Measurements from ENCODE around the gene ITGA4. TPM values are rescaled to one million over a fixed set of nuclear protein-coding genes. Genes with fewer than 3 reads are reported as not detected.

Gene ITGA4
- total and polyA plus RNA-seq, 2 donors (not counting 1 experiment from before 2014, with no cell fraction given): 44.6 to 57.5 TPM

DNA sequence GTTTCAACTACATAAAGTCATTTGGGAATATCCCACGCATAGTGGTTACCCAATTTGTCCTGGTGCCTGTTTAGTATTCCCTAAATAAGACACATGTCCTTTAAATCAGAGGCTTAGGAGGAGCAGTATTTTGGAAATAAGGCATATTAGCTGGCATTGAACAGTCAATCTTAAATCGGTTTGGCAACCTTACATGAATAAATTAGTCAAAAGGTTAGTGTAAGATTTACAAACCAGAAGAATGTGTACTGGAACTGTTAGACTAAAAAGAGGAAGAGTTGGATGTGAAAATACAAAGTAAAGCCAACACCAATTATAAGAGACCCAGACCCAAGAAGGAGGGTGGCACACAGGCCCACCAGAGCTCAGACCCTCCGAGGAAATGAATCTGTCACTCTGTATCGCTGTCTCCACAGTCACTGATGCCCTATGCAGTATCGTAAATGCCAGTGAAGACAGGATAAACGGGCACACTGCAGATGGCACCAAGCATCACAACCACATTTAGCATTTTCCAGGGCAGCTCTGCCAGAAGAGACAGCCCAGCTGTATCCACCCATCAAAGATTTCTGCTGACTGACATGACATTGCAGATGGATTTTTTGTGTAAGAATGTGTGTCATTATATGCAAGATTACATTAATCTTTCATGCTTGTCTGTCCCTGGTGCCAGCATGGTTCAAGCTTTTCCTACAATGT, 109.3 kb downstream of the ITGA4 start:
- H3K4me2 ChIP-seq (ENCODE audit: extremely low read depth, insufficient read depth, low read length): no peak overlapping the region
- no peaks in the 10 kb centered on the region for H3K79me2 ChIP-seq (ENCODE audit: control insufficient read depth, insufficient read depth, low read length)
- no peaks in the 10 kb centered on the region for H4K20me1 ChIP-seq (ENCODE audit: control insufficient read depth, extremely low read depth, insufficient read depth, low read length)
- TF ChIP-seq EZH2 (IDR thresholded peaks at IDR 0.05; ENCODE audit: low read length, missing control alignments): no peak
- TF ChIP-seq, protein P1, sequence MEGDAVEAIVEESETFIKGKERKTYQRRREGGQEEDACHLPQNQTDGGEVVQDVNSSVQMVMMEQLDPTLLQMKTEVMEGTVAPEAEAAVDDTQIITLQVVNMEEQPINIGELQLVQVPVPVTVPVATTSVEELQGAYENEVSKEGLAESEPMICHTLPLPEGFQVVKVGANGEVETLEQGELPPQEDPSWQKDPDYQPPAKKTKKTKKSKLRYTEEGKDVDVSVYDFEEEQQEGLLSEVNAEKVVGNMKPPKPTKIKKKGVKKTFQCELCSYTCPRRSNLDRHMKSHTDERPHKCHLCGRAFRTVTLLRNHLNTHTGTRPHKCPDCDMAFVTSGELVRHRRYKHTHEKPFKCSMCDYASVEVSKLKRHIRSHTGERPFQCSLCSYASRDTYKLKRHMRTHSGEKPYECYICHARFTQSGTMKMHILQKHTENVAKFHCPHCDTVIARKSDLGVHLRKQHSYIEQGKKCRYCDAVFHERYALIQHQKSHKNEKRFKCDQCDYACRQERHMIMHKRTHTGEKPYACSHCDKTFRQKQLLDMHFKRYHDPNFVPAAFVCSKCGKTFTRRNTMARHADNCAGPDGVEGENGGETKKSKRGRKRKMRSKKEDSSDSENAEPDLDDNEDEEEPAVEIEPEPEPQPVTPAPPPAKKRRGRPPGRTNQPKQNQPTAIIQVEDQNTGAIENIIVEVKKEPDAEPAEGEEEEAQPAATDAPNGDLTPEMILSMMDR (conservative IDR thresholded peaks at IDR 0.05 in 1 of 2, IDR thresholded peaks at IDR 0.05 in 1 of 2; ENCODE audit: low read depth in 1 of 2, low read length in 2 of 2): no peak
- H3K4me1 ChIP-seq (ENCODE audit: control insufficient read depth, extremely low read depth, insufficient read depth, low read length): peaks cover 3% of the 10 kb centered on the region
- H3K36me3 ChIP-seq (ENCODE audit: control insufficient read depth, insufficient read depth, low read length): no peaks in the 10 kb centered on the region
- H3K27me3 ChIP-seq (ENCODE audit: control insufficient read depth, insufficient read depth, low read length): no peaks in the 10 kb centered on the region
- DNase-seq (ENCODE audit: low read depth in 2 of 2): no peak
- H2AFZ ChIP-seq (ENCODE audit: low read length): no peak overlapping the region
- no peaks in the 10 kb centered on the region for H3K9me3 ChIP-seq (ENCODE audit: control insufficient read depth, insufficient read depth, low read depth, low read length)
- H3K9ac ChIP-seq (ENCODE audit: insufficient read depth, low read length): no peak overlapping the region
- no peak overlapping the region for H3K27ac ChIP-seq (ENCODE audit: insufficient read depth, low read length)
- H3K4me3 ChIP-seq (replicated peaks in 1 of 4; ENCODE audit: control extremely low read depth in 1 of 4, insufficient read depth in 1 of 4, low read depth in 3 of 4, low read length in 4 of 4): no peak overlapping the region

- Histone ChIP-seq H4K20me1 (ENCODE audit: control insufficient read depth, extremely low read depth, insufficient read depth, low read length) (no peaks in the 10 kb centered on the region), H3K27ac (ENCODE audit: insufficient read depth, low read length) (no peak overlapping the region), H3K9me3 (ENCODE audit: control insufficient read depth, insufficient read depth, low read depth, low read length) (no peaks in the 10 kb centered on the region), H3K9ac (ENCODE audit: insufficient read depth, low read length) (no peak overlapping the region), H3K36me3 (ENCODE audit: control insufficient read depth, insufficient read depth, low read length) (no peaks in the 10 kb centered on the region), H3K4me1 (ENCODE audit: control insufficient read depth, extremely low read depth, insufficient read depth, low read length) (no peaks in the 10 kb centered on the region), H2AFZ (ENCODE audit: low read length) (no peak overlapping the region), H3K4me3 (replicated peaks in 1 of 4; ENCODE audit: control extremely low read depth in 1 of 4, insufficient read depth in 1 of 4, low read depth in 3 of 4, low read length in 4 of 4) (no peak overlapping the region), H3K27me3 (ENCODE audit: control insufficient read depth, insufficient read depth, low read length) (no peaks in the 10 kb centered on the region), H3K79me2 (ENCODE audit: control insufficient read depth, insufficient read depth, low read length) (no peaks in the 10 kb centered on the region), H3K4me2 (ENCODE audit: extremely low read depth, insufficient read depth, low read length) (no peak overlapping the region)
- TF ChIP-seq, protein P1 (conservative IDR thresholded peaks at IDR 0.05 in 1 of 2, IDR thresholded peaks at IDR 0.05 in 1 of 2; ENCODE audit: low read depth in 1 of 2, low read length in 2 of 2): no peak
- no peak for TF ChIP-seq EZH2 (IDR thresholded peaks at IDR 0.05; ENCODE audit: low read length, missing control alignments)
- no peak for DNase-seq (ENCODE audit: low read depth in 2 of 2)
Observed at GRCh38 chr2:181570059-181570458, 112.9 kb downstream of the ITGA4 start.

DNA sequence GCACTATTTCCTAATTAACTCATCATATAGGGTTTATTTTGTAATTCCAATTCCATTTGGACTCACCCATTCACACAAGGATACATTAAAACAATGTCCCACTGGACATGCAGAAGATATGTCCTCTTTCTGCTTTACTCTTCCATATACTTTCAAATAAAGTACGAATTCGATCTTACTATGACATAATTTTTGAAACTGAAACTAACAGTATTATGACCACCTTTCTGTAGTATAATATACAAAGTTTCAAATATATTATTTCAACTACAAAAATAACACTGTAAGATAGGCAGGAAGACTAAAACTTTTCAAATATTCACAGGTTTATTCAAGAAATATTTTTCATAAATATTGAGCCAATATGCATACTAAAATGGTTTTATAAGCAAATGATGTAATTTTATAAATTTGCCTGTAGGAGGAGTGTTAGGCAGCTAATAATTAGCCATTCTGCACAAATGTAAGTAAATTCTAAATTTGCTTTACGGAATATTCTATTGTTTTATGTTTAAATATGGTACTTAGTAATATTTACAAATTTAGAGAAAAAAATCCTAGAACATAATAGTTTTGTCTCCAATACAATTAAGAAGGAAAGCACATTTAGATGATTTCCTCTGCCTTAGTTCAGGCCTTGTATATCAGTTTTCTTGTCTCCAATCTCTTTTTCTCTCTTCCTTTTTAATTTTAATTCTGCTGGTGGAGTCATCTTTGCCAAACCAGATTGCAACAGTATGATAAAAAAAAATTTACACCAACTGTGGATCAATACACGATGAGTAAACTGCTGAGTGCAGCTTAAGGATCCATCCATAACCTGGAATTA, 113.9 kb downstream of the ITGA4 start:
- no peaks in the 10 kb centered on the region for H3K4me1 ChIP-seq (ENCODE audit: control insufficient read depth, extremely low read depth, insufficient read depth, low read length)
- H4K20me1 ChIP-seq (ENCODE audit: control insufficient read depth, extremely low read depth, insufficient read depth, low read length): no peaks in the 10 kb centered on the region
- H2AFZ ChIP-seq (ENCODE audit: low read length): no peak overlapping the region
- no peaks in the 10 kb centered on the region for H3K36me3 ChIP-seq (ENCODE audit: control insufficient read depth, insufficient read depth, low read length)
- no peaks in the 10 kb centered on the region for H3K9me3 ChIP-seq (ENCODE audit: control insufficient read depth, insufficient read depth, low read depth, low read length)
- TF ChIP-seq EZH2 (IDR thresholded peaks at IDR 0.05; ENCODE audit: low read length, missing control alignments): no peak
- TF ChIP-seq, protein P1 (conservative IDR thresholded peaks at IDR 0.05 in 1 of 2, IDR thresholded peaks at IDR 0.05 in 1 of 2; ENCODE audit: low read depth in 1 of 2, low read length in 2 of 2): peak in 1 of 2 donors; percentile 42
- peak; percentile 12 to 36 for DNase-seq (ENCODE audit: low read depth in 2 of 2)
- H3K27ac ChIP-seq (ENCODE audit: insufficient read depth, low read length): no peak overlapping the region
- no peaks in the 10 kb centered on the region for H3K27me3 ChIP-seq (ENCODE audit: control insufficient read depth, insufficient read depth, low read length)
- H3K79me2 ChIP-seq (ENCODE audit: control insufficient read depth, insufficient read depth, low read length): no peaks in the 10 kb centered on the region
- H3K4me2 ChIP-seq (ENCODE audit: extremely low read depth, insufficient read depth, low read length): peak overlapping the region; percentile 20
- H3K9ac ChIP-seq (ENCODE audit: insufficient read depth, low read length): no peak overlapping the region
- no peak overlapping the region for H3K4me3 ChIP-seq (replicated peaks in 1 of 4; ENCODE audit: control extremely low read depth in 1 of 4, insufficient read depth in 1 of 4, low read depth in 3 of 4, low read length in 4 of 4)

All from fibroblast of lung (primary cell).